Measurements from ENCODE around the gene ZNF630. TPM values are rescaled to one million over a fixed set of nuclear protein-coding genes. Genes with fewer than 3 reads are reported as not detected.
"Not testable (repeated sequence)": the region's sequence is repeated elsewhere in the genome, so short reads cannot be mapped to it uniquely, and the experiment has no call there.

The ZNF630 gene
- total RNA-seq, 1 donor from 2014 or later = not detected

DNA sequence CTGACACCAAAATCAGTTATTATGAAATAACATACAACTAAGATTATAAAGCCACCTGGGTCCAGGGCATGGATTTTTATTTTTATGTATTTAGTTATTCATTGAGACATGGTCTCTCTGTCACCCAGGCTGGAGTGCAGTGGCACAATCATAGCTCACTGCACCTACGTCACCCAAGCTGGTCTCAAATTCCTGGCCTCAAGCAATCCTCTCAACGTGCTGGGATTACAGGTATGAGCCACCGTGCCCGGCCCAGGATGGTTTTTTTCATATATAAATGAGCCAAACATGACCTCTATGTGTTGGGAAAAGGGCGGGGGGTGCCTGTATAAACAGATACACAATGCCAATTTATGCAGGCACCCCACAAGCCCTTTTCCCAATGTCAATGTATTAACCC, 24.6 kb downstream of the ZNF630 start:
- H3K27ac Mint-ChIP-seq = no peak overlapping the region
- H3K27me3 Mint-ChIP-seq = no peaks in the 10 kb centered on the region
- intact Hi-C loops (cut with micrococcal nuclease) = no loop called here
- TF ChIP-seq, protein P1, sequence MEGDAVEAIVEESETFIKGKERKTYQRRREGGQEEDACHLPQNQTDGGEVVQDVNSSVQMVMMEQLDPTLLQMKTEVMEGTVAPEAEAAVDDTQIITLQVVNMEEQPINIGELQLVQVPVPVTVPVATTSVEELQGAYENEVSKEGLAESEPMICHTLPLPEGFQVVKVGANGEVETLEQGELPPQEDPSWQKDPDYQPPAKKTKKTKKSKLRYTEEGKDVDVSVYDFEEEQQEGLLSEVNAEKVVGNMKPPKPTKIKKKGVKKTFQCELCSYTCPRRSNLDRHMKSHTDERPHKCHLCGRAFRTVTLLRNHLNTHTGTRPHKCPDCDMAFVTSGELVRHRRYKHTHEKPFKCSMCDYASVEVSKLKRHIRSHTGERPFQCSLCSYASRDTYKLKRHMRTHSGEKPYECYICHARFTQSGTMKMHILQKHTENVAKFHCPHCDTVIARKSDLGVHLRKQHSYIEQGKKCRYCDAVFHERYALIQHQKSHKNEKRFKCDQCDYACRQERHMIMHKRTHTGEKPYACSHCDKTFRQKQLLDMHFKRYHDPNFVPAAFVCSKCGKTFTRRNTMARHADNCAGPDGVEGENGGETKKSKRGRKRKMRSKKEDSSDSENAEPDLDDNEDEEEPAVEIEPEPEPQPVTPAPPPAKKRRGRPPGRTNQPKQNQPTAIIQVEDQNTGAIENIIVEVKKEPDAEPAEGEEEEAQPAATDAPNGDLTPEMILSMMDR (IDR thresholded peaks at IDR 0.05) = no peak
- H3K36me3 Mint-ChIP-seq (ENCODE audit: low read depth) = no peaks in the 10 kb centered on the region
- no peaks in the 10 kb centered on the region for H3K4me1 Mint-ChIP-seq
- no peak for DNase-seq
- no peak for ATAC-seq (ENCODE audit: low read depth)
- no peak overlapping the region for H3K4me3 Mint-ChIP-seq
- CTCF ChIA-PET = no interaction called here
- no peaks in the 10 kb centered on the region for H3K9me3 Mint-ChIP-seq
- POLR2A ChIA-PET = no interaction called here

DNA sequence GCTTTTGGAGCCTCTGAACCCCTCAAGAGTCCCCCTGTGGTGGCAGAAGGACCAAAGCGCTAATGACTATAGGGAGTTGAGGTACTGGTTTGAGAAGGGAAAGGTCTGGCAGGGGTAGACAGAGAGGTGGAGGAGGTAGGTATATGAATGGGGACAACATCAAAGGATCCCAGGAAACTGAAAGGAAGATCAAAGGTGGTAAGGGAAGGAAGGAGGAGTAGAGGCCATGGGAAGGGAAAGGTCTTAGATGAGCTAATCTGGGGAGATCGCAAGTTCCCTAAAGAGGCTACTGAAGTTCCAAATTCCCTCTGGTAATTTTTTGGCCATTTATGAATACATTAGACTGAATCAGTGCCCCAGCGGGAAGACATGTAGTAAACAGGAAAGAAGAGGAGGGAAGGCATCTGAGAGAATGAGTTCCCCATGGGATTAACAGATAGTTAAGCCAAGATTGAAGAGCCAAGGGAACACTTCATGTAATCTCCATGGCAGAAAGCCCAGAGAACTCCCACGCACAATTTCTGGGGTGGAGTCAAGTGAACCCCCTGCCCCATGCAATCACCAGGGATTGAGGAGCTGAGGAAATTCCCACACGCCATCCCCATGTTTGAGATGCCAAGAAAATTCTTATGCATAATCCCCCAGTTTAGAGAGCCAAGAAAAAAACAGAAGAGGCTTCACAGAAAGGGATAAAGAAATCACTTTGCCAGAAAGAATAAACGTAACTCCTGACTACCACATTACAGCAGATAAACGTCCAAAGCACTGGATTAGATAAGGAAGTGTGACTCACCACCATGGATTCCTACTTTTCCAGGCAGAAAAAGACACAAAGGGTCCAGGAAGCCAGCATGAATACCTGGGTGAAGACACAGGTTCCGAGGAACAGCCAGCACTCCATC, 25.8 kb downstream of the ZNF630 start:
- ChIA-PET POLR2A (no interaction called here), CTCF (no interaction called here)
- TF ChIP-seq, protein P1 (IDR thresholded peaks at IDR 0.05) = no peak
- no peaks in the 10 kb centered on the region for H3K27me3 Mint-ChIP-seq
- DNase-seq (no peak), ATAC-seq (ENCODE audit: low read depth) (no peak)
- no peaks in the 10 kb centered on the region for H3K4me1 Mint-ChIP-seq
- no peak overlapping the region for H3K4me3 Mint-ChIP-seq
- H3K9me3 Mint-ChIP-seq = no peaks in the 10 kb centered on the region
- no peaks in the 10 kb centered on the region for H3K36me3 Mint-ChIP-seq (ENCODE audit: low read depth)
- no peak overlapping the region for H3K27ac Mint-ChIP-seq
- intact Hi-C loops (cut with micrococcal nuclease) = no loop called here

GRCh38 chrX:48043056-48043455, 28.4 kb downstream of the ZNF630 start:
- DNase-seq = no peak
- CTCF ChIA-PET = no interaction called here
- Mint-ChIP-seq H3K9me3 (no peaks in the 10 kb centered on the region), H3K27me3 (no peaks in the 10 kb centered on the region), H3K4me1 (no peaks in the 10 kb centered on the region), H3K36me3 (ENCODE audit: low read depth) (no peaks in the 10 kb centered on the region), H3K4me3 (no peak overlapping the region), H3K27ac (no peak overlapping the region)
- intact Hi-C loops (cut with micrococcal nuclease) = no loop called here
- TF ChIP-seq, protein P1 (IDR thresholded peaks at IDR 0.05) = no peak
- no peak for ATAC-seq (ENCODE audit: low read depth)
- POLR2A ChIA-PET = no interaction called here

DNA sequence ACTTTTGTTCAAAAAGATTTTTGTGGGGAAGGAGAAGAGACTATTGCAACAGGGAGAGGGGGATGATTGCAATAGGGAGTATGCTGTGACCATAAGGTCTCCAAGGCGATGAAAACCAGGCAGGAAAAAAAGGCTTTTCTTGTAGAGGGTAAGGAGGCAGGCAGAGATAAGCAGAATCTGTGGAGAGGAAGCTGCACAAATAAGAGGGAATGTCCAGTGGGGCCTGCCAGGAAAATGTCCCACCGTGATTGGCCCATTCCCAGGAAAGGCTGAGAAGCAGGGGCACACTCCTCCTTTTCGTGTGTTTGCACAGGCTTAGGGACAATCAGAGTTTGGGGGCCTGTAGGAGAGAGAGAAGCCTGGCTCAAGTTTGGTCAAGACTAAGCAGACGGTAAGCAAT, 35.5 kb downstream of the ZNF630 start:
- ATAC-seq (ENCODE audit: low read depth) (no peak), DNase-seq (no peak)
- no peaks in the 10 kb centered on the region for H3K27me3 Mint-ChIP-seq
- no peak overlapping the region for H3K4me3 Mint-ChIP-seq
- intact Hi-C loops (cut with micrococcal nuclease) = no loop called here
- no peaks in the 10 kb centered on the region for H3K9me3 Mint-ChIP-seq
- CTCF ChIA-PET = no interaction called here
- no peaks in the 10 kb centered on the region for H3K36me3 Mint-ChIP-seq (ENCODE audit: low read depth)
- no peak overlapping the region for H3K27ac Mint-ChIP-seq
- no peaks in the 10 kb centered on the region for H3K4me1 Mint-ChIP-seq
- TF ChIP-seq, protein P1 (IDR thresholded peaks at IDR 0.05) = no peak
- POLR2A ChIA-PET = no interaction called here

GRCh38 chrX:48030641-48031173, 40.7 kb downstream of the ZNF630 start:
- H3K9me3 Mint-ChIP-seq; H3K27me3 Mint-ChIP-seq; CTCF ChIA-PET; intact Hi-C loops (cut with micrococcal nuclease); DNase-seq; H3K4me3 Mint-ChIP-seq; H3K4me1 Mint-ChIP-seq; H3K36me3 Mint-ChIP-seq (ENCODE audit: low read depth); POLR2A ChIA-PET; H3K27ac Mint-ChIP-seq; ATAC-seq (ENCODE audit: low read depth): not testable (repeated sequence)

All from activated B cell treated with CpG ODN at 0.5 μM for 24 hours (primary cell).